Right renal cortex interstitium (tissue), 3 donors: ENCODE measurements around the gene TEDC1. TPM values are rescaled to one million over a fixed set of nuclear protein-coding genes. Genes with fewer than 3 reads are reported as not detected.

Experiments
- DNase-seq, 3 donors: peaks; one replicate each; pipeline ENCODE4 v3.0.0-alpha.2; 2013; ENCODE audit warnings: low read depth in 3 of 3, low spot score in 2 of 3
- polyA plus RNA-seq, 3 donors: library from polyadenylated mRNA; unstranded; fragments of 120-200 nt; gene quantifications; one replicate each; pipeline ENCODE4 v1.2.1, GENCODE V29; 2013; ENCODE audit not compliant: insufficient read length in 3 of 3

The TEDC1 gene
- 1 to 10 TPM; 3.8 to 6.3 (median 4.7) TPM for polyA plus RNA-seq

DNA sequence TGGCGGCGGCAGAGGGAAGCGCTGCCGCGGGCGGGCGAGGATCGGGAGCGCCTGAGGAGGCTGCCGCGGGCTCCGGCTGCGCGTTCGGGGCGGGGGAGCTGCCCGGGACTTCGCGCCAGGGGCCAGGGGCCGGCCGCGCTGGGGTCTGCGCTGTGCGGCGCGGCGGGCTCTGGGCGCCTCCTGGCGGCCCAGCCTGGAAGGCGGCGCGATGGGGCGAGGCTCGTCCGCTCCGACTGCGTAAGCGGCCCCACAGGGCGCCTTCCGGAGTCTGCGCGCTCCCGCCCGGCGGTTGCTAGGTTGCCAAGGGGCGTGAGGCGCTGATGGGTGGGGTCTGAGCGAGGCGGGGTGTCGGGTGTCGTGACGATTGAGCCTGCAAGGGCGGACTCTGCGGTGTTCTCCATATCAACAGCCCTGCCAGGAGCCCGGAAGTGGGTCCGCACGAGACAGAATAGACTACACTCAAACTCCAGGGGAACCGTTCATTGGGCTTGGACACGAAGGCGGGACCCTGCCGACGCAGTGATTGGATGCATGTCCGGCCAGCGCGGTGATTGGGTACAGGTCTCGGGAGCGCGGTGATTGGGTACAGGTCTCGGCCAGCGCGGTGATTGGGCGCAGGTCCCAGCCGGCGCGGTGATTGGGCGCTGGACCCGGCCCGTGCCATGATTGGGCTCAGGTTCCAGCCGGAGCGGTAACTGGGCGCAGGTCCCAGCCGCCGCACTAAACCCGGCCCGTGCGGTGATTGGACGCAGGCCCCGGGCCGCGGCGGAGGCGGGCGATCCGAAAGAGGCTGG lies at the start of gene TEDC1:
Gene TEDC1, plus strand, starts transcription at position 675 of the 794 bp plus-strand sequence. CDS start 130 bp downstream, outside the sequence.
- DNase-seq, result peak; percentile 97 to 99 (median 99)

DNA sequence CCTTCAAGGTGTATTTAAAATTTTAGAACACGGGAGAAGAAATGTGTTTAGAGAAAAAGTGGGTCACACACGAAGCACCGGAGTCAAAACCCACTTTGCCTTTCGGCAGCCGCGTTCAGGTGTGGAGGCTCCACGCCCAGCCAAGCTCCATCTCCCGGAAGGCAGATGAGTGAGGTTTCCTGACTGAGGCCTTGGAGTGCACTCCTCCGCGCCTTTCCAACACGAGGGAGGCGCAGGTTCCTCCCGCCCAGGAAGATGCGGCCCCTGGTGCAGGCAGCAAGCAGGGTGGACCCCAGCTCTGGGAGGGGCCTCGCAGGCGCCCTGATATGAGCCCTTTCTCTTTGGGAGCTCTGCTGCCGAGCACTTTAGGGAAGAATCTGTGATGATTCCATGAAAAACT lies 48.9 kb upstream of the TEDC1 start:
- no peak for DNase-seq

GRCh38 chr14:105442834-105443233 lies 48.2 kb upstream of the TEDC1 start:
- no peak for DNase-seq

GRCh38 chr14:105444859-105445258 lies 46.2 kb upstream of the TEDC1 start:
- no peak for DNase-seq

DNA sequence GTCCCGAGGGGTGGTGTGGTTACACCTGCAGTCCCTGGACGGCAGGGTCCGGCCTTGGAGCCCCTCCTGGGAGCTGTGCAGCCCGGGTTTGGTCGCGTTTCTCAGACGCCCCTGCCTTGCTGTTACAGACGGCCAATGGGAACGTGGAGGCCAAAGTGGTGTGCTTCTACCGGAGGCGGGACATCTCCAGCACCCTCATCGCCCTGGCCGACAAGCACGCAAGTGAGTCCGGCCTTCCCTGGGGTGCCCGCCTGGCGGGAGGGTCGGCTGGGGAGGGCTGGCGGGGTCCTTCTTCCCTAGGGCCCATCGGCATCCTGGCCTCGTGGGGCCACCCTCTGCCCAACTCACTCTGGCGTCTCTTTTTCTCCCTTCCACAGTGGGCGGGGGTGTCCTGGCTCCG lies 45.8 kb upstream of the TEDC1 start:
- no peak for DNase-seq

DNA sequence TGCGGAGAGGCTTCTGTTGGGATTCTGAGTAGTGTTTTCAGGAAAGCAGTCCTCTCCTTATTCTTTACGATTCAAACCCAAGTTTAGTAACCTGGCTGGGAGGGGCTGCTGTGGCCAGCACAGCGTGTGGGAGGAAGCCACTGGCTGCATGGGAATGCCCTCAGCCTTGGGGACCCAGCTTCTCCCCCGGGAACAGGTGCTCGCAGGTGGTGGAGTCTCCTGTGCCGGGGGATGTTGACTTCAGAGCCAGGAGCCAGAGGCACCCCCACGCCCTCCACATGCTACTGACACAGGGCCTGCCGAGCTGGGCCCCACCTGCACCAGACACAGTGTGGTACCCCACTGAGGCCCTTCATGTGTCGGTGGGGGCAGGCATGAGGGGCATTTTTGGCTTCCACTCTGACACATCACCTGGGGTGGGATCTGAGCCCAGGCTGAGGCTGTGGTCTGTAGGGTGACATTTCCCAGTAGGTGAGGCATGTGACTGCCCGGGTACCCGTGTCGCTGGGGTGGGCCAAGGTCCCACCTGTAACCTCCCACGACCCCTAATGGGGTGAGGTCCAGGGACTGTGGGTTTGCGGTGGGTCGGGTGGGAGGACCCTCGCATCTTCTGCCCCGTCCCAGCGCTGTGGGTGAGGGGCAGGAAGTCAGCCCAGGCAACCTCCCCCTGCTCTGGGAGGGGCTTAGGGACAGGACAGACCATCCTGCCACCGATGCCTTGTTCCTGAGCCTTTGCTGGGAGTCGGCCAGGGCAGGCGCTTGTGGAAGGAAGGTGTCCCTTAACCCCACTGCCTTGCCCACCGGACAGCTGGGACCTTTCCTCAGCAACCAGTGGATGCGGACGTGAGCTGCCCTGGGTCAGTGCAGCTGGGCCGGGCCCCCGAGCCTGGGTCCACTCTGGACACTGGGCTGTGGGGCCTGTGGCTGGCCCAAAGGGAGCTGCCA lies 44.9 kb upstream of the TEDC1 start:
- DNase-seq, result no peak

- no peak for DNase-seq
These were observed 44.1 kb upstream of the TEDC1 start for GRCh38 chr14:105446971-105447370.

DNA sequence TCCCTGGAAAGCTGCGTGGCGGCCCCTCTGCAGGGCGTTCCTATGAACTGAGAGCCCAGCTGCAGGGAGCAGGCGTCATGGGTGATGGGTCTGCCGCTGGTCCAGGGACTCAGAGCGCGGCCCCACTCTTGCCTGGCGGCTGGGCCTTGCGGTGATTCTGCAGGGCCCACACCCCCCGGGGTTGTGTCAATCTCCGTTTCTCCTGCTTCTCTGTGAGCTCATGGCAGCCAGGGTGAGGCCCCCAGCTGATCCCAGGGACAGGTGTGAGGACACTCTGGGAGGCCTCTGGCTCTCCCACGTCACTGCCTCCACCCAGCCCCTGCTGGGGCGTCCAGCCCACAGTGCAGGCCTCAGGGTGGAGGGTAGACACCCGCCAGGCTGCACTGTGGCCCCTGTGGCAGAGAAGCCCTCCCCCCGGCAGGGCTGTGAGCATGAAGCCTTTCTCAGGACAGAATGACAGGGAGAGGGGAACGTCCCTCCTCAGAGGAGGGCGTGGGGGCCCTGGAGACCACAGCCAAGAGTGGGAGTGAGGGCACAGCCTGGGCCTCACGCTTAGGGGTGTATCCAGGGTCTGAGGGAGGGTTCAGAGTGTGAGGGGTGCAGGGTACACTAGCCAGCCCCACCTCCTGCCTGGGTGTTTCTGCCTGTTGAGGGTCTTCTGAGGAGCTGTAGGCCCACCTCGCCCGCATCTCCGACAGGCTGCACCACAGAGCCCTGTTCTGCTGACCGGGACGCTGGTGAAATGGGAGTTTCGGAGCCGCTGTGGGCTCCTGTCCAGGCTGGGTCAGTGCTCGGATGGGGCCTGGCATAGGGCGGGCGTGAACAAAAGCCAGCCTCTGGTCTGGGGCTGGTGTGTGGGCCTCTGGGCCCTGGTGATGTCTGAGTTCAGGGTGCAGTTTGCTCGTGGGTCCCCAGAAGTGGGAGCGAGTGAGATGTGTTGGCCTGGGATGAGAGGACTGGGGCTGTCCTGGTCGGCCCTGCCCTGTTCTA lies 43.1 kb upstream of the TEDC1 start:
- no peak for DNase-seq

DNA sequence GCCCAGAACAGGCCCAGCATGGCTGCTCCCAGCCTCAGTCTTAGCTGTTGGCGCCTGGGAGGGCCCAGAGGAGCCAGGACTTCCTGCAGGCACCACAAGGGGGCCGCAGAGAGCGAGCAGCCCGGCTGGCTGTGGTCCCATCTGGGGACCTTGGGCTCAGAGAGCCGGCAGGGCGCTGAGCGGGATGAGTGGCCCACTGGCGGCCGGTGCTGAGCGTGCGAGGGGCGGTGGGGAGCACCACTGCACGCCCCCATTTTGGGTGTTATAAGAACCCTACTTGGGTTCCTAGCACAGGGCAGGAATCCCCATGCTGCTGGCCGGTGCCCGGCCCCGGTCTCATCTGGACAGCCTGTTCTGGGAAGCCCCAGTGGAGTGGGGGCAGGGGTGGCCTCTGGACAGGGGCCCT lies 42.3 kb upstream of the TEDC1 start:
- peak in 1 of 3 donors; percentile 21 for DNase-seq

DNA sequence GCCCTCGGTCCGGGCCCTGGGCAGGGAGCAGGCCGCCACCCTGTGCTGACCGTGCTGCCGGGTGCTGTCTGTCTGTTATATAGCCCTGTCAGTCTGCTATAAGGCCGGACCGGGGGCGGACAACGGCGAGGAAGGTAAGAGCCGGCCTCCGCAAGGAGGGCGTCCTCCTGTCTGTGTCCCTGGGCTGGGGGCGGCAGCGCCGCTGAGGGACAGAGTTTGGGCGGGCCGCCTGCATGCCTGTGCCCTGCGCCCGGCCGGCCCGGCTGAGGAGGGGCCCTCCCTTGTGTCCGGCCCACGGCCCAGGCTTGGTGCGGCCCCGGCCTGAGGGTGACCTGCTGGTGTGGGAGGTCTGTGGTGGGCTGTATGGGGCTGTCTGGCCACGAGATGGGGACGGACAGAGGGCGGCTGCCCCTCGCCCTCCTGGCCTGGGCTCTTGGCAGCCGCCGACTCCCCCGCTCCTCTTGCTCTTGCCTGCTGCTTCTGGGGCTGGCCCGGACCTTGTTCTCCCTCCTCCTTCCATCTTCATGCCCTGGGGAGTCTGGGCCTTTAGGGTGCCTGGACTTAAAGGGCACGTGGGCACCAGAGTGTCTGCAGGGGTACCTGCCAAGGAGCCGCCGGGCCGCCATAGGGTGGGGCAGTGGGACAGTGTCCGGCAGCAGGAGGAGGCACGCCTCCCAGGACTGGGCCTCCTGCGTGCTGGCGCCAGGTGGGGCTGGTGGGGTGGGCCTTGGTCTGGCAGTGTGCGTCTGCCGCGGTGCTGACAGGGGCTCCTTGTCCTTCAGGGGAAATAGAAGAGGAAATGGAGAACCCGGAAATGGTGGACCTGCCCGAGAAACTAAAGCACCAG lies 41.5 kb upstream of the TEDC1 start:
- DNase-seq, result no peak

DNA sequence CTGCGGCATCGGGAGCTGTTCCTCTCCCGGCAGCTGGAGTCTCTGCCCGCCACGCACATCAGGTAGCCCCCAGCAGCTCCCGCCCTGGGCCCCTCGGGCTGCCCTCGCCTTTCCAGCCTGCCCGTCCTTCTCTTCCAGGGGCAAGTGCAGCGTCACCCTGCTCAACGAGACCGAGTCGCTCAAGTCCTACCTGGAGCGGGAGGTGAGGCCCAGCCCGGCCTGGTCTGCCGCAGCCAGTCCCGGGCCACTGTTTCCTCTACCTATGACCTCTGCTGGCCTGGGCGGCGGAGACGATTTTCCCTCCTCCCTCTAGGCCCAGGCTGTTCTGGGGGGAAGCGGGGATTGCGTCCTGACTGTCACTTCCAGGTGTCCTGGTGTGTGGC lies 40.9 kb upstream of the TEDC1 start:
- no peak for DNase-seq

- DNase-seq, result no peak
These were observed 40.0 kb upstream of the TEDC1 start for GRCh38 chr14:105450864-105451720.

GRCh38 chr14:105452963-105453362 lies 38.1 kb upstream of the TEDC1 start:
- DNase-seq, result no peak

DNA sequence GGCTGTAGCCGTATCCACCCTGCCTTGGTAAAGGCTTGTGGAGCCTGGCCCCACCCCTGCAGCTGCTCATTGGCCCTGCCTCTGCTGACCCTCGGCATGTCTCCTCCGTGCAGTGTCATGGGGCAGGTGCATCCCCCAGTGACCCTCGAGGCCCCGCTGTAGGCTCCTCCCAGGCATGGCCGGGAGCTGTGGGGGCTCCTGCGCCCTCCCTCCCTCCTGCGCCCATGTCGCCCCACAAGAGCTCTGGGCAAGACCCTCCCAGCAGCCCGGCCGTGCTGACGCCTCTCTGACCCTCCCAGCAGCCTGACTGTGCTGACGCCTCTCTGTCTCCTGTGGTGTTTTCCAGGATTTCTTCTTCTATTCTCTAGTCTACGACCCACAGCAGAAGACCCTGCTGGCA lies 37.2 kb upstream of the TEDC1 start:
- DNase-seq, result no peak

DNA sequence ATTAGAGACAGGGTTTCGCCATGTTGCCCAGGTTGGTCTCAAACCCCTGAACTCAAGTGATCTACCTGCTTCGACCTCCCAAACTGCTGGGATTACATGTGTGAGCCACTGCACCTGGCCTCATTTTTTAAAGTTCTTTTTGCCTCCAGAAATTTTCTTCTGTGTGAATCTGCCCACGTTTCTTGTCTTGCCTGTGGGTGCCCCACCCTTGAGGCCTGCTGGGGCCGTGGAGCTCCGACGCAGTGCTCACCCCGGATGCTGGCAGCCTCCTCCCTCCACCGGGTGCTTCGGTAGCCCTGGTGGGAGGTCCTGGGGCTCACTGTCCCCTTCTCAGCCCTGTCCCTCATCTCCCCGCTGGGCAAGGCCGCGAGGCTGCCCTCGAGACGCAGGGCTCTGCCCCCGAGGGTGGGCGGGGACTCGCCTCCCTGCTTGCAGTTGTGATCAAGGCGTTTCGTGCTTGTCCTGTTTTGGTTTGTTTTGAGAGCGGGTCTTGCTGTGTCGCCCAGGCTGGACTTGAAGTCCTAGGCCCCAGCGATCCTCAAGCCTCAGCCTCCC lies 35.9 kb upstream of the TEDC1 start:
- DNase-seq, result no peak

DNA sequence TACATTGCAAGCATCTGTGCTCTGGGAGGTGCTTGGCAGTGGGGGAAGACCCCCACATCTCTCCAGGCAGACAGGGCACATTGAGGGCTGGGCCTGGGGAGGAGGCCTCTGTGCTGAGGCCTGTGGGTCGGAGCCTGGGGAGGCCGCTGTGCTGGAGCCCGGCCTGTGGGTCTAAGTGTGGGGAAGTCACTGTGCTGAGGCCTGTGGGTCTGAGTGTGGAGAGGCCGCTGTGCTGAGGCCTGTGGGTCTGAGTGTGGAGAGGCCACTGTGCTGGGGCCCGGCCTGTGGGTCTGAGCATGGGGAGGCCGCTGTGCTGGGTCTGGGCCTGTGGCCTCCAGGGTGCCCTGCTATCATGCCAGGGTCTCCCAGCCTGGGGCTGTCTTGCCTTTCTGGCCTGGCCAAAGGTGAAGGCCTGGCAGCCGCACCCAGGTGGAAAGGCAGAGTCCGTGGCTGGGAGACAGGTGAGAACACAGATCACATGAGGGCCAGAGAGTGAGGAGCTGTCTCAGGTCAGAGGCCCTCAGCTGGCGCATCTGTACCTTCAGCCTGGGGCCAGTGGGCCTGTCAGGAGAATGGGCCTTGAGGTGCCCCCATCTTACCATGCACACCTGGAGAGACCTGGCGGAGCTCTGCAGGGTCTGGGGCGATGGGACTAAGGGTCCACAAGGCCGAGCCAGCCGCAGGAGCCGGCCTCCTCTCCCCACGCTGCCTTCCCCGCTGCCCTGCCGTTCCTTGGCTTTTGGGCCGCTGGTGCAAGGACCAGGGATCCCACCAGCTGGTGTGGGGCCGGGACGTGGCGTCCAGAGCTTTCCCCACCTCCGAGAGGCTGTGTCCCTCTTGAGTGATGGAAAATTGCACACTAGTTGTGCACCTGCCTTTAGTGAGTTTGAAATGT lies 35.0 kb upstream of the TEDC1 start:
- no peak for DNase-seq
